HEK293T (cell line): ENCODE results near the gene DOK3.

Experiments
- CTCF ChIA-PET: fragments of 350-600 bp; formaldehyde crosslinking; extraction: SDS; loops from one replicate; lab custom pipeline; 2021; ENCODE audit warnings: antibody characterized with exemption, inconsistent platforms; lab: Yijun Ruan, JAX
- POLR2A ChIA-PET: fragments of 350-600 bp; formaldehyde crosslinking; extraction: SDS; loops from one replicate; lab custom pipeline; 2020; ENCODE audit warnings: antibody characterized with exemption, inconsistent platforms; lab: Yijun Ruan, JAX
- DNase-seq: peaks from one replicate; pipeline ENCODE4 v3.0.0; 2012; ENCODE audit warnings: mixed read lengths; ENCODE audit errors: extremely low spot score
- ARNT ChIP-seq: fragments of 450-650 bp; IDR thresholded peaks from 2 replicates; pipeline ENCODE4 v1.6.1; 2017; ENCODE audit warnings: mild to moderate bottlenecking
- BHLHE40 ChIP-seq: fragments of 450-650 bp; IDR thresholded peaks from 2 replicates; pipeline ENCODE4 v1.6.1; 2016; ENCODE audit warnings: mild to moderate bottlenecking, moderate library complexity, borderline replicate concordance
- CTBP1 ChIP-seq: fragments of 450-650 bp; IDR thresholded peaks from 2 replicates; pipeline ENCODE4 v1.6.1; 2016; ENCODE audit warnings: borderline replicate concordance
- ELF4 ChIP-seq: fragments of 450-650 bp; IDR thresholded peaks from 2 replicates; pipeline ENCODE4 v1.6.1; 2017; ENCODE audit warnings: antibody characterized with exemption
- FOXA1 ChIP-seq: fragments of 450-650 bp; IDR thresholded peaks from 2 replicates; pipeline ENCODE4 v1.6.1; 2016; ENCODE audit warnings: mild to moderate bottlenecking
- FOXK2 ChIP-seq: fragments of 450-650 bp; IDR thresholded peaks from 2 replicates; pipeline ENCODE4 v1.6.1; 2016; ENCODE audit warnings: mild to moderate bottlenecking
- FOXM1 ChIP-seq: fragments of 450-650 bp; IDR thresholded peaks from 2 replicates; pipeline ENCODE4 v1.6.1; 2017; ENCODE audit warnings: mild to moderate bottlenecking, borderline replicate concordance
- HDGF ChIP-seq: fragments of 450-650 bp; IDR thresholded peaks from 2 replicates; pipeline ENCODE4 v1.6.1; 2017; ENCODE audit warnings: antibody characterized with exemption, borderline replicate concordance
- L3MBTL2 ChIP-seq: fragments of 450-650 bp; conservative IDR thresholded peaks from 2 replicates; pipeline ENCODE4 v1.6.1; 2016; ENCODE audit warnings: mild to moderate bottlenecking
- LEF1 ChIP-seq: fragments of 450-650 bp; IDR thresholded peaks from 2 replicates; pipeline ENCODE4 v1.6.1; 2017; ENCODE audit warnings: mild to moderate bottlenecking, borderline replicate concordance
- NFRKB ChIP-seq: fragments of 450-650 bp; IDR thresholded peaks from 2 replicates; pipeline ENCODE4 v1.6.1; 2016; ENCODE audit warnings: mild to moderate bottlenecking, moderate library complexity
- PKNOX1 ChIP-seq: fragments of 450-650 bp; IDR thresholded peaks from 2 replicates; pipeline ENCODE4 v1.6.1; 2016
- SP1 ChIP-seq: fragments of 450-650 bp; IDR thresholded peaks from 2 replicates; pipeline ENCODE4 v1.6.1; 2017
- SUZ12 ChIP-seq: fragments of 450-650 bp; IDR thresholded peaks from 2 replicates; pipeline ENCODE4 v1.6.1; 2016; ENCODE audit warnings: mild to moderate bottlenecking
- TARDBP ChIP-seq: fragments of 450-650 bp; IDR thresholded peaks from 2 replicates; pipeline ENCODE4 v1.6.1; 2016
- ZNF384 ChIP-seq: fragments of 450-650 bp; IDR thresholded peaks from 2 replicates; pipeline ENCODE4 v1.6.1; 2016

The DOK3 gene

GRCh38 chr5:177459819-177460628 is 49.6 kb downstream of the DOK3 start:
- no peak for TF ChIP-seq CTBP1
- TF ChIP-seq BHLHE40, result no peak
- TF ChIP-seq ZNF384, result no peak
- no peak for TF ChIP-seq ARNT
- no peak for TF ChIP-seq ELF4
- TF ChIP-seq FOXK2, result no peak
- TF ChIP-seq LEF1, result no peak
- ChIA-PET POLR2A (no interaction called here), CTCF (interaction anchor here (0.6 kb wide), 1 partner anchor 332 kb away, joined by 3 read pairs; no protein-coding TSS in a partner anchor)
- DNase-seq, result no peak

- CTCF ChIA-PET, result interaction anchor here (0.6 kb wide), 1 partner anchor 331 kb away, joined by 3 read pairs; no protein-coding TSS in a partner anchor
- DNase-seq, result no peak
- TF ChIP-seq HDGF (no peak), ZNF384 (no peak), LEF1 (no peak), ELF4 (no peak), SP1 (no peak), FOXM1 (no peak), ARNT (no peak), PKNOX1 (no peak), FOXK2 (no peak), TARDBP (no peak), L3MBTL2 (no peak), SUZ12 (no peak), CTBP1 (no peak), FOXA1 (no peak), NFRKB (no peak), BHLHE40 (no peak)
- POLR2A ChIA-PET, result no interaction called here
Observed at GRCh38 chr5:177459357-177459756, 50.3 kb downstream of the DOK3 start.

GRCh38 chr5:177458912-177459350 is 50.7 kb downstream of the DOK3 start:
- TF ChIP-seq BHLHE40 (no peak), FOXK2 (no peak), ELF4 (no peak), ARNT (no peak), HDGF (no peak), ZNF384 (no peak), CTBP1 (no peak), PKNOX1 (no peak), NFRKB (no peak), FOXM1 (no peak), SUZ12 (no peak)
- CTCF ChIA-PET, result no interaction called here
- POLR2A ChIA-PET, result no interaction called here
- no peak for DNase-seq

- POLR2A ChIA-PET, result interaction anchor here (1.1 to 1.6 kb wide), 6 partner anchors 11 to 56 kb away, joined by 3 to 6 read pairs (median 4); partner anchors contain the start of genes GRK6 and PDLIM7
- TF ChIP-seq ARNT (no peak), ELF4 (no peak), L3MBTL2 (no peak), TARDBP (no peak), ZNF384 (no peak), SP1 (no peak)
- CTCF ChIA-PET, result interaction anchor here (0.9 to 1.6 kb wide), 14 partner anchors 14 to 139 kb away, joined by 3 to 15 read pairs (median 5); no protein-coding TSS in a partner anchor
- no peak for DNase-seq
Observed at GRCh38 chr5:177457852-177458681, 51.6 kb downstream of the DOK3 start.

GRCh38 chr5:177456976-177457851 is 52.4 kb downstream of the DOK3 start:
- CTCF ChIA-PET, result interaction anchor here (0.6 to 1.6 kb wide), 17 partner anchors 15 to 139 kb away, joined by 3 to 15 read pairs (median 5); partner anchors contain the start of gene F12
- TF ChIP-seq ARNT (no peak), SUZ12 (no peak), LEF1 (no peak), SP1 (no peak), HDGF (peak; percentile 78; the same call in 1 of the 2 replicates), CTBP1 (no peak), ELF4 (no peak), PKNOX1 (peak; percentile 96), NFRKB (no peak), FOXA1 (no peak), TARDBP (no peak), L3MBTL2 (no peak), FOXM1 (no peak), FOXK2 (no peak)
- peak; percentile 97 for DNase-seq
- POLR2A ChIA-PET, result interaction anchor here (0.6 to 1.6 kb wide), 7 partner anchors 12 to 141 kb away, joined by 3 to 6 read pairs (median 4); partner anchors contain the start of genes GRK6 and PDLIM7
